Neural progenitor cell (in vitro differentiated cells): ENCODE measurements around the gene AMBRA1.

ENCODE experiments used
- CTCF ChIP-seq: fragments of 200-600 bp; sonication (generic); IDR thresholded peaks from 2 replicates; pipeline ENCODE4 v1.5.1; 2017; ENCODE audit warnings: antibody characterized with exemption, mild to moderate bottlenecking
- EZH2 ChIP-seq: fragments of 200-600 bp; sonication (generic); IDR thresholded peaks from 2 replicates; pipeline ENCODE4 v1.6.1; 2017; ENCODE audit warnings: antibody characterized with exemption, mild to moderate bottlenecking, moderate library complexity
- EZH2phosphoT487 ChIP-seq: fragments of 200-600 bp; sonication (generic); IDR thresholded peaks from 2 replicates; pipeline ENCODE4 v1.6.1; 2017; ENCODE audit warnings: antibody characterized with exemption

GRCh38 chr11:46574656-46575055 lies 19.2 kb downstream of the AMBRA1 start:
- TF ChIP-seq CTCF (no peak), EZH2 (no peak), EZH2phosphoT487 (no peak)
